Activated T-cell treated with anti-CD3 and anti-CD28 coated beads for 24 hours (primary cell): ENCODE data around the gene CFL1.
"Not testable (repeated sequence)": the region's sequence is repeated elsewhere in the genome, so short reads cannot be mapped to it uniquely, and the experiment has no call there.

Source experiments
- DNase-seq: peaks from one replicate; pipeline ENCODE4 v3.0.0-alpha.2; 2020; ENCODE audit warnings: low read depth

The CFL1 gene

DNA sequence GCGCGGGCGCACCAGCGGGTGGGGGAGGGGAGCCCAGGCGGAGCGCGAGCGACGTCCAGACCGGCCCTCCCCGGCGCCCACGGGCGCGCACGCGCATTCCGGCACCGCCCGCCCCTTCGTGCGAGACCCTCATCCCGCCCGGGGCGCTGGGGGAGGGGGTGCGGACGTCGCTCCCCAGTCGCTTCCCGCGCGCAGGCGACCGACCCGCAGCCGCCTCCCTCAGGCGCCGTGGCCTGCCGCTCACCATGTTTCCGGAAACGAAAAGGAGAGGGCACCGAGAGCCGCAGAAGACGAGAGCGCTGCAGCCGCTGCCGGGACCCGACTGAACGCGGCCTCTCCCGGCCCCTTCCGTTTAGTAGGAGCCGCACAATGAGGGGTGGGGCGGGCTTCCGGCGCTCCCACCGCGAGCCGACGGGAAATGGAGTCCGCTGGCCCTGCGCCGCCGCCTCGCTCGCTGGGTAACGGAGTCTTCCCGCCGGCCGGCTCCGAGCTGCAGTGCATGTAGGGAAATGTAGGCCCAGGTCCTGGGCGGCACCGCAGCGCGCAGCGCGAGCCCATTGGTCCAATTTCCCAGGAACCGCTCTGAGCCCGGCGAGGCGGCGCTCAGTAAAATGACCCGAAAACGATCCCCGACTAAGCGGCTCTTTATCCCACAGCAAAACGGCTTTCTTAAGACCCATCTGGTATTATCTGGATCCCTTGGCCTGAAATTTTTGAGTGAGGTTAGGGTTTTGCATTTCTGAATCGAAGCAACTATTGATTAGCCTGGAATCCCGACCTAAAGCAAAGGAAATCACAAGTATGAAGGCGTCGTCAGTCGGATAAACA is at the start of gene CFL1:
Gene CFL1, minus strand, starts transcription at position 328 of the 828 bp plus-strand sequence. Its CDS starts 81 bp downstream, at position 247.
- peak; percentile 96 for DNase-seq

DNA sequence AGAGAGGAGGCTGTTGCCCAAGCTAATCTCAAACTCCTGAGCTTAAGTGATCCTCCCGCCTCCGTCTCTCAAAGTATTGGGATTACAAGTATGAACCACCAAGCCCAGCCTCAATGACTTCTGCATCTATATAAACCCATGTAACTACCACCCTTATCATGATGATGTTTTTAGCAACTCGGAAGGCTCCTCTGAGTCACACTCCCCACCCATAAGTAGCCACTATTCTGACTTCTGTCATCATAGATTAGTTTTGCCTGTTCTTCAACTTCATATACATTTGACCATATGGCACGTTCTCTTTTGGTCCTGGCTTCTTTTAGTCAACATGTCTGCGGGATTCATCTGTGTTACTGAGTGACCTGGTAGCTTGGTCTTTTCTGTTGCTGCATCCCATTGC is 48.6 kb upstream of the CFL1 start:
- DNase-seq = no peak

- no peak for DNase-seq
Observed at GRCh38 chr11:65903715-65904114, 45.7 kb upstream of the CFL1 start.

- no peak for DNase-seq
Observed at GRCh38 chr11:65903068-65903481, 45.1 kb upstream of the CFL1 start.

DNA sequence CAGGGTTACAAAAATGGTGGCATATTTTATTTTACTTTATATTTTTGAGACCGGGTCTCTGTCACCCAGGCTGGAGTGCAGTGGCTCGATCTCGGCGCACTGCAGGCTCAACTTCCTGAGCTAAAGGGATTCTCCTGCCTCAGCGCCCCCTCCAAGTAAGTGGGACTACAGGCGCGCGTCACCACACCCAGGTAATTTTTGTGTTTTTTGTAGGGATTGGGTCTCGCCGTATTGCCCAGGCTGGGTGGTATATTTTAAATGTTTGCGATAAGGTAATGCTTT is 42.9 kb upstream of the CFL1 start:
- DNase-seq = no peak

DNA sequence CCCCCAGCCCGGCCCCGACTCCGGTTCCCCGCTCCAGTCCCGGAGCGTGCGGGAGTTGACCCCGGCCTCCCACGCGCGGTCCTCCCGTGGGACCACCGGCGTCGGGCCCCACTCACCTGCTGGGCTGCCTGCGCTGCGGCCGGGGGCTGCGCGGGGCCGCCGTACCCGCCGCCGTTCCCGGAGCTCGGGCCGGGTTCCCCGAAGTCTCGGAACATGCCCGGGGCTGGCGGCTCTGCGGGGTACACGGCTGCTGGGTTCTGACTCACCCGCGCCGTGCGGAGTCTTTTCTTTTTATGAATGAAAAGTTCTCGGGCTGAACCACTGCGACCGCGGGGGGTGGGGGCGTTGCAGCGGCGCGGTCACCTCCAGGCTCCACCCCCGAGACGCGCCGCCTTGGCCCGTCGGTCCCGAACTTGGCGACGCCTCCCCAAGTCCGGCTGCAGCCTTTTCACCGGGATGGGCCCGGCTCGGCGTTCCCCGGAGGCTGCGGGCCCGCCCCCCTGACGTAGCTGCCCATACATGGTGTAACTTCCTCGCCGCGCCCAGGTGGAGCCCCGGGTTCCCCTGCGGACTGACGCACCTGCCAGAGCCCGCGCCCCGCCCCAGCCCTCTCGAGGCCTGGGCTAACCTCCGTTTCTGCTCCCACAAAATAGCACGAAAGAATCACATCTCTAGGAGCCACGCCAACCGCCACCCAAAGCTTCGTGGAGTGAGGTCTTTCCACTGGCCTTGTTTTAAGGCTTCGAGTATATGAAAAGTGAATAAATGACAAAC is 42.3 kb upstream of the CFL1 start, which contains the start of gene FOSL1:
Gene FOSL1, minus strand, starts transcription at position 264 of the 774 bp plus-strand sequence. Its CDS starts 49 bp downstream, at position 215.
- peak; percentile 92 for DNase-seq

DNA sequence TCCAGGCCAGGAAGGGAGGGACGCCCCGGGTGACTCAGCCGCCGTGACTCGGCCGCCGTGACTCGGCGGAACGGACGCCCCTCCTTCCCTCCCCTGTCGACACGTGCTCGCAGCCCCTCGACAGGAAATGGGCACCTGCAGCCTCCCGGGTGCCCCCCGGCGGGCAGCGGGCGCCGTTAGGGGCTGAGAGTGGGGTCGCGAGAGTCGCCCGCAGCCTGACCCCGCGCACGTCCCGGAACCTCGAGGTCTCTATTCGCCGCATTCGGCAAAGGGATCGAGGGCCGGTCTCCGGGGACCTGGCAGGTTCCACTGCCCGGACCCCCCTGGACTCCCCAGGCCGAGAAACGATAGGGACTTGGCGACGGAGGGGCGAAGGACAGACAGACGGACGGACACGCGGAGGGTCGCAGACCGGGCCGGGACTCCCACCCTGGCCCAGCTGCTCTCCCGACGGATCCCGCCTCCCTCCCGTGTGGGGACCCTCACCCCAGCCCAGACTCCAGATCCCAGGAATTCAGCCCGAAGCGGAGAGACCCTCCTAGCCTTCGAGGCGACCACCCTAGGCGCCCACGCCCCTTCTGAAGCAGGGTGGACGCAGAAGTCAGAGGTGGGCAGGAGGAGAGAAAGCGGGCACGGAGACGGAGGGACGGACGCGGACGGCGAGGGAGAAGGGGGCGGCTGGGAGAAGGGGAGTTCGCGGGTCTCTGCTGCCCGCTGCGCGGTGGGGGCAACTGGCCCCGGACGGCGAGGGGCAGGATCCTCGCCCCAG is 41.6 kb upstream of the CFL1 start:
- DNase-seq = peak; percentile 71

DNA sequence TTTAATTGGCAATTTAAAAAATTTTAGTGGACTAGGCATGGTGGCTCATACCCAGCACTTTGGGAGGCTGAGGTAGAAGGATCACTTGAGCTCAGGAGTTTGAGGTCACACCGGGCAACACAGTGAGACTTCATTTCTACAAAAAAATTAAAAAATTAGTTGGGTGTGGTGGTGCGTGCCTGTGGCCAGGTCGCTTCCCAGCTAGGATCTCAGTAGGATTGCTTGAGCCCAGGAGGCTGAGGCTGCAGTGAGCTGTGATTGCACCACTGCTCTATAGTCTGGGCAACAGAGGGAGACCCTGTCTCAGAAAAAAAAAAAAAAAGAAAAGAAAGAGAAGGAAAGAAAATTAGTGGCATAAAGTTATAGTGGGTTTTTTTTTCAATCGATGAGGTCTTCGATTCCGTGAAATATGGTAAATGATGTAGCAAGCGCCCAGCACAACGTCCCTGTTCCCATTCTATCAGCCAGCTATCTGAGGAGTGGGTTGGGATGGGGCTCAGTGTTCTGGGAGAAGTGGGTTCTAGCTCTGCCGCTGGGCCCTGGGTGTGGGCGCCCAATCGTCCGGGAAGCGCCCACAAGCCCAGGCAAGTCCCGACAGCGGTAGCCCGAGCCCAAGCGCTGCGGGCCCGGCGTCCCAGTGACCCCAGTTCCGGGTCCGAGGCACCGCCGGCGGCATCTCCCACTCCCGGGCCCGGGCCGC is 40.8 kb upstream of the CFL1 start:
- no peak for DNase-seq

DNA sequence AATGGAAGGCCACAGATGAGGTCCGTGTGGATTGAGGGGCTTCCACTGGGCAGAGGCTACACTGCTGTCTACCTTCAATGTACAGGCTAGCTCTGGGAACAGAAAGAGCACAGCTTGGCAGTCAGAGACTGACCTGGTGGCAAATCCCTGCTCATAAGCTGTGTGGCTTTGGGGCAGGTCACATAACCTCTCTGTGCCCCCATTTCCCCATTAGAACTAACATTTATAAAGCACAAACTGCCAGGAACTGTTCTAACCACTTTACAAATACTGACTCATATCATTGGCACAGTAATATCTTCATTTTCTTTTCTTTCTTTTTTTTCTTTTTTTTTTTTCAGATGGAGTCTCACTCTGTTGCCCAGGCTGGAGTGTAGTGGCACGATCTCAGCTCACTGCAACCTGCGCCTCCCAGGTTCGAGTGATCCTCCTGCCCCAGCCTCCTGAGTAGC is 39.1 kb upstream of the CFL1 start:
- no peak for DNase-seq

GRCh38 chr11:65896034-65896999 is 38.3 kb upstream of the CFL1 start:
- no peak for DNase-seq

- no peak for DNase-seq
Observed at GRCh38 chr11:65895482-65895981, 37.6 kb upstream of the CFL1 start.

DNA sequence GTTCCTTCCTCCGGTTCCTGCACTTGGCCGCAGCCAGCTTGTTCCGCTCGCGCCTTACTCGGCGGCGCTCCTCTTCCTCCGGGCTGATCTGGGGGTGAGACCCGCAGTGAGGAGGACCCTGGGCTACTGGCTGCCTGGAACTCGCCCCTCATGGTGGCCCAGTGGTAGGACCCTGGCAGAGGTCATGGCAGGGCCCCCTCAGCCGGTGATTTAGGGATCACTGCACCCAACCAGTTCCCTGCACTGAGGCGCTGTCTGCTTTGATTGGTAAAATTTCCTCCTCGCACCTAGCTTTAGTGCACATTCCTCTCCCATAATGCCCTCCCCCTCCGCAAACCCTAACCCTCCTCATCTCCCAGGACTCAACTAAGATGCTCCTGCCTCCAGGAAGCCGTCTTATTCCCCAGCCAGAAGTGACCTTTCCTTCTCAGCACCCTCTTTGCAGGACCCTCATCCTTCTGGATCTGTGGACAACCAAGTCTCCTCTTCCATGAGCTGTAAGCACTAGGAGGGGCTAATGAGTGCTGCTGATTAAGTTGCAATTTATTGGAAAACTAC is 36.1 kb upstream of the CFL1 start:
- no peak for DNase-seq

DNA sequence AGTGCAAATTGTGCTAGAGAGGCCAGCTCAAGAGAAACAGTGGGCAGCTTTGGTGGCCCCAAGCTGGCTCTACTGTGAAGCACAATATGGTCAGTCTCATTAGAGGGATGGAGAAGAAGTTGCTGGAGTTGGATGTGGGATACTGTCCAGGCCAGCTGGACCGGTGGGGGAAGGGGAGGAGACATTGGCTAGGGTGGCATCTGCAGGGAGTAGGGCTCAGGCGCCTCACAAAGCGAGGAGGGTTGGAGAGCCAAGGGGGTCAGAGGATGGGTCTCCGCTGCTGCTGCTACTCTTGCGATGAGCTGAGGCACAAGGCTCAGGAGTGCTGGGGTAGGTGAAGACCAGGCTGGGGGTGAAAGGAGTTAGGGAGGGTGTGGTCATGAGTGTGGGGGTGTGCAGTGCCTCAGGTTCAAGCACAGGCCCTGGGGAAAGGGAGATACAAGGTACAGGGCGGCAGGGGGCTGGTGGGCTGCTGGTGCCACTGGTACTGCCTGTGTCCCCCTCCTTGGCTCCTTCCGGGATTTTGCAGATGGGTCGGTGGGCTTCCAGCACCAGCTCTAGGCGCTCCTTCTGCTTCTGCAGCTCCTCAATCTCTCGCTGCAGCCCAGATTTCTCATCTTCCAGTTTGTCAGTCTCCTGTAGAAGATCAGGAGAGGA is 34.8 kb upstream of the CFL1 start:
- DNase-seq = no peak

DNA sequence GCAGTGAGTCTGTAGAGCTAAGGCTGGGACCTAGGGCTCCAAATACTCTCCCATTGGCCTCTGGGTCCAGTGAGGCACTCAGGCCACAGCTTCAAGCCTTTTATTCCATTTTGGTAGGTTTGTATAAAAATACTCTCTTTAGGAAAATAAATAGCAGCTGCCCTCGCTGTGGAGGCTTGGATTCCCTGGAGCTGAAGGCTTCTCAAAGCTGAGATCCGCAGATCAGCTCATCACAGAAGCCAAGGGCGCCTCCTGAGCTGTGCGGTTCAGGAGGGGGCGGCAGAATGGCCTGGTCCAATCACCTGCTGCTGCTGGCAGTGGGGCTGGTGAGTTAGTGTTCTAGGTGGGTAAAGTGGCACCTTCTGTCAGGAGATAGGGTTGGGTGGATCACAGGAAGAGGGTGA is 34.2 kb upstream of the CFL1 start:
- DNase-seq = not testable (repeated sequence)

- no peak for DNase-seq
Observed at GRCh38 chr11:65891219-65892136, 33.5 kb upstream of the CFL1 start.

DNA sequence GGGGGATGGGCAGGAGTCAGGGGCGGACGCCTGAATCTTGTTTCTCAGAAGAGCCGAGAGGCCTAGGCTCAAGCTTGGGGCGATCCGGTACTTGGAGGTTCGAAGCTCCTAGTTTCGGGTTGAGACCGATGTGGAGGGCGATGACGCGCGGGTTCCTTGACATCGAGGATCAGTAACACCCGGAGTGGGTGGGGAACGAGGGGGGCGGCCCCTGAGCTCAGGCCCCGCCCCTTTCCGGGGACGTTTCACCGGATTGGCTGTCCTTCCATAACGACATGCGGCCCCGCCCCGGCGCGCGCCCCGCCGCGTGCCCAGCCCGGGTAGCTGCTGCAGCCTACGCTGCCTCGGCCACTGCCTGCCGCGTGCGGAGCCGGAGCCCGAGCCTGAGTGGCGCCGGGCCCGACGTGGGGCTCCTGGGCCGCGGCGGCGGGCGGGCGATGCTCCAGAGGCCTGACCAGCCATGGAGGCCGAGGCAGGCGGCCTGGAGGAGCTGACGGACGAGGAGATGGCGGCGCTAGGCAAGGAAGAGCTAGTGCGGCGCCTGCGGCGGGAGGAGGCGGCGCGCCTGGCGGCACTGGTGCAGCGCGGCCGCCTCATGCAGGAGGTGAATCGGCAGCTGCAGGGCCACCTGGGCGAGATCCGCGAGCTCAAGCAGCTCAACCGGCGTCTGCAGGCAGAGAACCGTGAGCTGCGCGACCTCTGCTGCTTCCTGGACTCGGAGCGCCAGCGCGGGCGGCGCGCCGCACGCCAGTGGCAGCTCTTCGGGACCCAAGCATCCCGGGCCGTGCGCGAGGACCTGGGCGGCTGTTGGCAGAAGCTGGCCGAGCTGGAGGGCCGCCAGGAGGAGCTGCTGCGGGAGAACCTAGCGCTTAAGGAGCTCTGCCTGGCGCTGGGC is 32.6 kb upstream of the CFL1 start, which contains the start of gene CCDC85B:
Gene CCDC85B, plus strand, starts transcription at position 350 of the 895 bp plus-strand sequence. Its CDS starts 111 bp downstream, at position 461.
- DNase-seq = peak; percentile 96

DNA sequence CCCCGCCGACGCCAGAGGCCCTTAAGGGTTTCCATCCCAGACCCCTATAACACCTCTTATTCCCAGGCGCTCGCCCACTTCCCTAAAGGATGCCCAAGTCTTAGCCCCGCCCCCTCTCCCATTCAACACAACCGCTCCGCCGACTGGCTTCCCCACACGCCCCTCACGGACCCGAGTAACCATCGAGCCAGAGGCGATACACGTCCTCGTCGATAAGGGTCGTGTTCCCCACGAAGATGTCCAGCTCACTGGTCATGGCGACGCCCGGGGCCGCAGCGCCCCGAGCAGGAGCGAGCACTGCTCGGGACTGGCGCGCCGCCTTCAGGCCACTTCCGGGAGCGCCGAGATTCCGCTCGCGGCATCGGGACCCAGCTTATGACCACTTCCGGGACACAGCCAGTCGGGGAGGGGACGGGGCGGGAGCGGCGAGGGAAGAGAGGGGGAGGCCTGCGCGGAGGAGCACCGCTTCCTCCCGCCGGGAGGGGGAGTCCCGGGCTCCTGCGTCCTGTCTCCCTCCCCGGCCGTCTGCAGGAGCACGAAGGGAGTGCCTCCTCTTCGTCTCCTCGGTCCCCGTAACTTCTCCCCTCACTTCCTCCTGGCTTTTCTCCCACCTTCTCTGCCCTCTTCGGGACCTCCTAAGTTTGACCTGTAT is 30.3 kb upstream of the CFL1 start, which contains the start of gene FIBP:
Gene FIBP, minus strand, starts transcription at position 309 of the 652 bp plus-strand sequence. Its CDS starts 53 bp downstream, at position 256.
- DNase-seq = peak; percentile 95
